ENCODE data around the gene HS1BP3. TPM values are rescaled to one million over a fixed set of nuclear protein-coding genes. Genes with fewer than 3 reads are reported as not detected.

HS1BP3 gene
- total RNA-seq, 1 donor from 2014 or later: 23.1 TPM

DNA sequence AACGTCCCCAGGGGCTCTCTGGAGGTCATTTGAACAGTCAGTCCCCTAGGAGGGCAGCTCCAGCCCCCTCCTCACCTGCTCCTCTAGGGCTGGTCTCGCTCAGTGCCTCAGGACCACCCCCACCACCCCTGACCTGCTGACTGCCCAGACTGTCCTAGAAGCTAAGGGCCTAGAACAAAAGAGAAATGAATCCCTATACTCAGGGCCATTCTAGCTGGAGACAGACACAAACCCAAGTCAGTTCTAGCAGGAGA, 83.0 kb downstream of the HS1BP3 start:
- no peaks in the 10 kb centered on the region for H3K27me3 ChIP-seq
- H3K27ac ChIP-seq: peak overlapping the region; percentile 61
- no peaks in the 10 kb centered on the region for H3K36me3 ChIP-seq
- TF ChIP-seq POLR2A (IDR thresholded peaks at IDR 0.05) (no peak), POLR2AphosphoS5 (IDR thresholded peaks at IDR 0.05; ENCODE audit: insufficient read depth in 1 of 2, low read depth in 1 of 2) (no peak), CTCF (IDR thresholded peaks at IDR 0.05) (no peak)
- no peak for DNase-seq (ENCODE audit: extremely low spot score in 2 of 2)
- peaks cover 35% of the 10 kb centered on the region for H3K4me1 ChIP-seq
- H3K4me3 ChIP-seq: no peak overlapping the region
- H3K9me3 ChIP-seq: no peaks in the 10 kb centered on the region
- intact Hi-C loops (cut with DNase I): no loop called here

Other genes starting within 250 kb of the HS1BP3 start
- gene RHOB, start 204.0 kb downstream of the HS1BP3 start, total RNA-seq: 1,771 TPM
- 9.3 TPM for gene GDF7, start 16.0 kb upstream of the HS1BP3 start, total RNA-seq
- 9.1 TPM for gene LDAH, start 172.0 kb upstream of the HS1BP3 start, total RNA-seq